Tibial nerve (tissue), 3 donors: Measurements from ENCODE around the gene SCYGR5.

Experiments used
- POLR2A ChIP-seq, 2 donors: fragments of 450-650 bp; IDR thresholded peaks; one replicate each; pipeline ENCODE4 v1.6.1; 2017; ENCODE audit warnings: antibody characterized with exemption in 2 of 2, mild to moderate bottlenecking in 2 of 2, moderate library complexity in 2 of 2
- TF ChIP-seq, protein P1 (sequence below), 5 experiments: fragments of 200-600 bp in 3 of 5; fragments of 450-650 bp in 2 of 5; sonication (generic) in 3 of 5; IDR thresholded peaks; one replicate each; pipeline ENCODE4 v1.5.1; 2016 to 2019; ENCODE audit warnings: antibody characterized with exemption in 5 of 5, mild to moderate bottlenecking in 3 of 5, moderate library complexity in 2 of 5

DNA sequence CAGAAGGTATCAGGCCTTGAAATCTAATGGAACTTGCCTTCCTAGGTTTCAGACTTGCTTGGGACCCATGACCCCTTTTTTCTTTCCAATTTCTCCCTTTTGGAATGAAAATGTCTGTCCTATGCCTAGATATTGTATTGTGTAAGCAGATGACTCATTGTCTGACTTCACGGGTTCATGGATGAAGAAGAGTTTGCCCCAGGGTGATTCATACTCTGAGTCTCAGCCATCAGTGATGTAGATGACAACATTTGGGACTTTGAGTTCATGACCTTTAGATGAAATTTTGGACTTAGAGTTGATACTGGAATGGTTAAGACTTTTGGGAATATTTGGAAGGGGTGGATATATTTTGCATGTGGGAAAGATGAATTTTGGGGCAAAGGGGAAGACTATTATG is 11.2 kb upstream of the SCYGR5 start:
- TF ChIP-seq, protein P1, sequence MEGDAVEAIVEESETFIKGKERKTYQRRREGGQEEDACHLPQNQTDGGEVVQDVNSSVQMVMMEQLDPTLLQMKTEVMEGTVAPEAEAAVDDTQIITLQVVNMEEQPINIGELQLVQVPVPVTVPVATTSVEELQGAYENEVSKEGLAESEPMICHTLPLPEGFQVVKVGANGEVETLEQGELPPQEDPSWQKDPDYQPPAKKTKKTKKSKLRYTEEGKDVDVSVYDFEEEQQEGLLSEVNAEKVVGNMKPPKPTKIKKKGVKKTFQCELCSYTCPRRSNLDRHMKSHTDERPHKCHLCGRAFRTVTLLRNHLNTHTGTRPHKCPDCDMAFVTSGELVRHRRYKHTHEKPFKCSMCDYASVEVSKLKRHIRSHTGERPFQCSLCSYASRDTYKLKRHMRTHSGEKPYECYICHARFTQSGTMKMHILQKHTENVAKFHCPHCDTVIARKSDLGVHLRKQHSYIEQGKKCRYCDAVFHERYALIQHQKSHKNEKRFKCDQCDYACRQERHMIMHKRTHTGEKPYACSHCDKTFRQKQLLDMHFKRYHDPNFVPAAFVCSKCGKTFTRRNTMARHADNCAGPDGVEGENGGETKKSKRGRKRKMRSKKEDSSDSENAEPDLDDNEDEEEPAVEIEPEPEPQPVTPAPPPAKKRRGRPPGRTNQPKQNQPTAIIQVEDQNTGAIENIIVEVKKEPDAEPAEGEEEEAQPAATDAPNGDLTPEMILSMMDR (IDR thresholded peaks at IDR 0.05), result no peak
- TF ChIP-seq POLR2A (IDR thresholded peaks at IDR 0.05), result no peak
